RWPE1 (cell line): ENCODE data around the gene ATP8A2.

Experiments used
- CTCF ChIA-PET: fragments of 350-600 bp; sonication (Branson Sonifier 250); formaldehyde crosslinking; extraction: SDS; loops from one replicate; lab custom pipeline; 2021; lab: Yijun Ruan, JAX
- POLR2A ChIA-PET: fragments of 400-600 bp; formaldehyde crosslinking; extraction: SDS; loops from one replicate; lab custom pipeline; 2020; ENCODE audit warnings: antibody characterized with exemption; ENCODE audit not compliant: low non-redundant PET; lab: Yijun Ruan, JAX
- DNase-seq: peaks from one replicate; pipeline ENCODE4 v3.0.0; 2012; ENCODE audit warnings: low spot score
- H3K27ac ChIP-seq: fragments of 450-650 bp; 2 replicates; pipeline ENCODE4 v1.5.1; 2017
- TF ChIP-seq, protein P1 (sequence below): fragments of 450-650 bp; conservative IDR thresholded peaks from 2 replicates; pipeline ENCODE4 v1.5.1; 2017; ENCODE audit warnings: low read depth, mild to moderate bottlenecking

The ATP8A2 gene

DNA sequence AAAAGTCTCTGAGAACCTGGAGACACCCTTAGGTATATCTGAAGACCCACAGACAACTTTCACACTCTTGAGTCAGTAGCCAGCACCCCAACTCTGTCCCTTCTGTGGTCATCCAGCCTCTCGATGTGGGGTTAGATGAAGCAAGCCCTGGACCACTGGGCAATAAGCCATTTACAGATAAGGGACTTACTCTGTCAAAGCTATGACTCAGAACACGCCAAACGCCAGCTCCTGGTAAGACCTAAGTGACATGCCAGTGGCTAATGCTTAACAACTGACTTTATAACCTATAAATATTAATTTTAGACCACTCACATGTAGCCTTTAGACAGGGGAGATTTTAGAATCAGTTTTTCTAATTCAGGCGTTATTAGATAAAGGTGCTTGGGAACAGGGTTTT lies 594.3 kb downstream of the ATP8A2 start:
- TF ChIP-seq, protein P1, sequence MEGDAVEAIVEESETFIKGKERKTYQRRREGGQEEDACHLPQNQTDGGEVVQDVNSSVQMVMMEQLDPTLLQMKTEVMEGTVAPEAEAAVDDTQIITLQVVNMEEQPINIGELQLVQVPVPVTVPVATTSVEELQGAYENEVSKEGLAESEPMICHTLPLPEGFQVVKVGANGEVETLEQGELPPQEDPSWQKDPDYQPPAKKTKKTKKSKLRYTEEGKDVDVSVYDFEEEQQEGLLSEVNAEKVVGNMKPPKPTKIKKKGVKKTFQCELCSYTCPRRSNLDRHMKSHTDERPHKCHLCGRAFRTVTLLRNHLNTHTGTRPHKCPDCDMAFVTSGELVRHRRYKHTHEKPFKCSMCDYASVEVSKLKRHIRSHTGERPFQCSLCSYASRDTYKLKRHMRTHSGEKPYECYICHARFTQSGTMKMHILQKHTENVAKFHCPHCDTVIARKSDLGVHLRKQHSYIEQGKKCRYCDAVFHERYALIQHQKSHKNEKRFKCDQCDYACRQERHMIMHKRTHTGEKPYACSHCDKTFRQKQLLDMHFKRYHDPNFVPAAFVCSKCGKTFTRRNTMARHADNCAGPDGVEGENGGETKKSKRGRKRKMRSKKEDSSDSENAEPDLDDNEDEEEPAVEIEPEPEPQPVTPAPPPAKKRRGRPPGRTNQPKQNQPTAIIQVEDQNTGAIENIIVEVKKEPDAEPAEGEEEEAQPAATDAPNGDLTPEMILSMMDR: no peak
- ChIA-PET CTCF (no interaction called here), POLR2A (no interaction called here)
- no peak for DNase-seq
- no peak overlapping the region for H3K27ac ChIP-seq

- CTCF ChIA-PET: no interaction called here
- H3K27ac ChIP-seq: no peak overlapping the region
- POLR2A ChIA-PET: no interaction called here
- DNase-seq: no peak
- TF ChIP-seq, protein P1: no peak
Measured at GRCh38 chr13:25967144-25967543, 595.4 kb downstream of the ATP8A2 start.

DNA sequence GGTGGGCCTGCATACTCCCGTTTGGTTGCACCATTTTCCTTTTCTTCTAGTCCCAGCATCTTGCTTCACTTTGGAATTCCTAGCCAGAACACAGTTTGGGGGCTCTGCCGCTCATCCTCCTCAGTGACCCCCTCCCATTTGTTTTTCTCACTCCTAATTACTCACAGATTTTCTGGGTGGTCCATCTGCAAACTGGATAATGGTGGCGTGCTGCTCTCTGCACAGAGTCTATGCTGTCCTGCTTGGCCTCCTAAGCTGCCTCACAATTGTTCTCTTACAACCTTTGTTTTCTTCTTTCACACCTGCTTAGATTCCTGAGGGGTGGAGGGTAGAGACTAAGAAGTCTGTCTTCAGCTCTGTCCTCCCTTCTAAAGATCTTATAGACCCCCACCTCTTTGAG lies 599.3 kb downstream of the ATP8A2 start:
- ChIA-PET POLR2A (no interaction called here), CTCF (interaction anchor here (0.6 to 0.7 kb wide), 3 partner anchors 9 to 397 kb away, joined by 3 read pairs; no protein-coding TSS in a partner anchor)
- no peak for DNase-seq
- TF ChIP-seq, protein P1: no peak
- H3K27ac ChIP-seq: no peak overlapping the region

DNA sequence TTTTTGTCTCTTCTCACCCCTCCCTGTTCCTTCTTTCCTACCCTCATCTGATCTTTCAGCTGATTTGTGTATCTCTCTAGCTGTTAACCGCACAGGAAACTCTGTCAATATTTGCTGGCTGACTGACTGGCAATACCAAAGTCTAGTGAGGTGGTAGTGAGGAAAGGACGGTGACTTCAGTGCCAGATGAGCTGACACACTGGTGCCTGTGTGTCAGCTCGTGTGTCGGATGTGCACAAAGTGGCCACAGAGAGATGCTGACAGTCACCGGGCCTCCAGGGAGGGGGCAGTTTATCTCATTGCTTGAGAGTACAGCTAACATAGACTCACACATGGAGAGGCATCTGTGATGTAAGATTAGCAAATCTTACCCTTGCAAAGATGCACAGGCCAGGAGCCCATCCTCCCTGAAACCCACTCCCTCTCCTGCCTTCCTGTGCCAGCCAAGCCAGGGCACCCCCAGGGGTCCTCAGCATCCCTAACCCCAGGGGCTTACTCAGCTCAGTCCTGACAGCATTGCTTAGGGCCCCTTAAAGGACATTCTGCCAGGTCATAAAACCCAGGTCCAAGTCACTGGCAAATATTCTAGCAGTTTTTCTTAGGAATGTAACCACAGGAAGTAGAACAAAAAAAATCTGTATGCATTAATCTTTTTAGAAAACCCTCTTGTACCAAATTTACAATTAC lies 599.8 kb downstream of the ATP8A2 start:
- ChIA-PET CTCF (interaction anchor here (0.6 to 0.7 kb wide), 2 partner anchors 10 to 397 kb away, joined by 3 read pairs; no protein-coding TSS in a partner anchor), POLR2A (no interaction called here)
- H3K27ac ChIP-seq: no peak overlapping the region
- TF ChIP-seq, protein P1: no peak
- no peak for DNase-seq

- no peak for DNase-seq
- TF ChIP-seq, protein P1: no peak
- ChIA-PET POLR2A (no interaction called here), CTCF (interaction anchor here (0.6 kb wide), 1 partner anchor 60 kb away, joined by 3 read pairs; no protein-coding TSS in a partner anchor)
- H3K27ac ChIP-seq: no peak overlapping the region
Measured at GRCh38 chr13:25973085-25973484, 601.3 kb downstream of the ATP8A2 start.

DNA sequence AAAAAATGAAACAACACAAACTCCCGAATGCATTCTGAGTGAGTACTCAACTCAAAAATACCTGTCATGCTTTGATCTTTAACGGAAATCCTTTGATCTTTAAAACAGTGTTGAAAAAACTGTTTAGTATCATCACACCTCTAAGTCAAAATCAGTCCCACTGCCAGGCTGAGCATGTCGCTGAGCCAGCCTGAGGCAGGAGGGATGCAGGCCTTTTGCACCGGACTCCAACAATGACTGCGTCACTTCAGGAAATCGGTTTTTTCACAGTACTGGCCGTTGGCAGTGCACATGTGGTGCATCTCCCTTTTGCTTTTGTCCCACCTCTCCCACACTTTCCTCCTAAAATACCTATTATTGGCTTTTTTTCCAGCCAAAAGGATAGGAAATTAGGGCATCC lies 601.8 kb downstream of the ATP8A2 start:
- no peak for DNase-seq
- ChIA-PET CTCF (no interaction called here), POLR2A (no interaction called here)
- no peak overlapping the region for H3K27ac ChIP-seq
- TF ChIP-seq, protein P1: no peak
